Activated naive CD4-positive, alpha-beta T cell treated with anti-CD3 and anti-CD28 coated beads, Interleukin-2, amount 50 U/mL, for 72 hours (primary cell): ENCODE data around the gene TMEM182. TPM values are rescaled to one million over a fixed set of nuclear protein-coding genes. Genes with fewer than 3 reads are reported as not detected.

Experiments
- ATAC-seq, 2 donors: fragments of 150-1000 bp; cut with Tn5 transposase; 2 replicates each; pipeline ENCODE4 v1.10.0; 2021; ENCODE audit warnings: mild to moderate bottlenecking in 2 of 2, moderate library complexity in 2 of 2
- DNase-seq, 2 donors: peaks; one replicate each; pipeline ENCODE4 v3.0.0; 2021 to 2022; ENCODE audit warnings: low spot score in 2 of 2
- H3K27ac Mint-ChIP-seq, 2 donors: one replicate each; pipeline ENCODE4 v1.8.0; 2022; ENCODE audit warnings: mild to moderate bottlenecking in 2 of 2, mixed read lengths in 2 of 2
- H3K36me3 Mint-ChIP-seq, 2 donors: one replicate each; pipeline ENCODE4 v1.8.0; 2022; ENCODE audit warnings: mixed read lengths in 2 of 2
- H3K9me3 Mint-ChIP-seq, 2 donors: one replicate each; pipeline ENCODE4 v1.8.0; 2022; ENCODE audit warnings: mixed read lengths in 2 of 2
- total RNA-seq, 2 donors: library from RNA; stranded (reverse); gene quantifications; one replicate each; pipeline ENCODE4 v1.2.3, GENCODE V29; 2022

Gene TMEM182
- total RNA-seq, 2 donors from 2014 or later, result 5.8 to 7.4 TPM

- ATAC-seq, result peak; percentile 47 to 85
- Mint-ChIP-seq H3K27ac (no peak overlapping the region), H3K9me3 (no peaks in the 10 kb centered on the region), H3K36me3 (peaks cover 0 to 6% of the 10 kb centered on the region in 2 donors)
- no peak for DNase-seq
Observed at GRCh38 chr2:102809291-102810189, 47.7 kb downstream of the TMEM182 start.

GRCh38 chr2:102815285-102815684 is 53.5 kb downstream of the TMEM182 start:
- Mint-ChIP-seq H3K27ac (no peak overlapping the region), H3K36me3 (peaks cover 0 to 6% of the 10 kb centered on the region in 2 donors), H3K9me3 (no peaks in the 10 kb centered on the region)
- DNase-seq (no peak), ATAC-seq (no peak)

GRCh38 chr2:102826904-102827303 is 65.1 kb downstream of the TMEM182 start:
- DNase-seq, result no peak
- Mint-ChIP-seq H3K9me3 (no peaks in the 10 kb centered on the region), H3K36me3 (no peaks in the 10 kb centered on the region), H3K27ac (no peak overlapping the region)
- ATAC-seq, result no peak

- ATAC-seq (no peak), DNase-seq (no peak)
- Mint-ChIP-seq H3K36me3 (no peaks in the 10 kb centered on the region), H3K9me3 (no peaks in the 10 kb centered on the region), H3K27ac (no peak overlapping the region)
Observed at GRCh38 chr2:102832789-102833188, 71.0 kb downstream of the TMEM182 start.

GRCh38 chr2:102834523-102835273 is 72.9 kb downstream of the TMEM182 start:
- no peak overlapping the region for H3K27ac Mint-ChIP-seq
- DNase-seq (no peak), ATAC-seq (no peak)
- H3K36me3 Mint-ChIP-seq, result no peaks in the 10 kb centered on the region
- H3K9me3 Mint-ChIP-seq, result no peaks in the 10 kb centered on the region

- Mint-ChIP-seq H3K36me3 (no peaks in the 10 kb centered on the region), H3K27ac (no peak overlapping the region), H3K9me3 (no peaks in the 10 kb centered on the region)
- ATAC-seq (no peak), DNase-seq (no peak)
Observed at GRCh38 chr2:102837626-102838198, 75.9 kb downstream of the TMEM182 start.

GRCh38 chr2:102839668-102840388 is 78.0 kb downstream of the TMEM182 start:
- DNase-seq (peak in 1 of 2 donors; percentile 40), ATAC-seq (no peak)
- Mint-ChIP-seq H3K36me3 (no peaks in the 10 kb centered on the region), H3K9me3 (no peaks in the 10 kb centered on the region), H3K27ac (no peak overlapping the region)

- ATAC-seq, result peak in 1 of 2 donors; percentile 71
- Mint-ChIP-seq H3K9me3 (no peaks in the 10 kb centered on the region), H3K27ac (no peak overlapping the region), H3K36me3 (no peaks in the 10 kb centered on the region)
- DNase-seq, result peak in 1 of 2 donors; percentile 36
Observed at GRCh38 chr2:102841107-102841840, 79.4 kb downstream of the TMEM182 start.

GRCh38 chr2:102843764-102844443 is 82.1 kb downstream of the TMEM182 start:
- no peak overlapping the region for H3K27ac Mint-ChIP-seq
- DNase-seq, result no peak
- ATAC-seq, result no peak
- H3K36me3 Mint-ChIP-seq, result no peaks in the 10 kb centered on the region
- no peaks in the 10 kb centered on the region for H3K9me3 Mint-ChIP-seq

GRCh38 chr2:102844911-102845310 is 83.1 kb downstream of the TMEM182 start:
- Mint-ChIP-seq H3K9me3 (no peaks in the 10 kb centered on the region), H3K27ac (no peak overlapping the region), H3K36me3 (no peaks in the 10 kb centered on the region)
- no peak for DNase-seq
- ATAC-seq, result no peak

- no peak for DNase-seq
- peaks cover 5% of the 10 kb centered on the region in 2 donors for H3K36me3 Mint-ChIP-seq
- peaks cover 3 to 5% of the 10 kb centered on the region in 2 donors for H3K9me3 Mint-ChIP-seq
- H3K27ac Mint-ChIP-seq, result no peak overlapping the region
- no peak for ATAC-seq
Observed at GRCh38 chr2:102848366-102848839, 86.6 kb downstream of the TMEM182 start.

GRCh38 chr2:102850888-102851287 is 89.1 kb downstream of the TMEM182 start:
- no peak overlapping the region for H3K27ac Mint-ChIP-seq
- peaks cover 5 to 10% of the 10 kb centered on the region in 2 donors for H3K36me3 Mint-ChIP-seq
- peaks cover 3 to 14% of the 10 kb centered on the region in 2 donors for H3K9me3 Mint-ChIP-seq
- no peak for ATAC-seq
- DNase-seq, result no peak

- Mint-ChIP-seq H3K27ac (no peak overlapping the region), H3K36me3 (peaks cover 5 to 10% of the 10 kb centered on the region in 2 donors), H3K9me3 (peaks cover 3 to 14% of the 10 kb centered on the region in 2 donors)
- no peak for DNase-seq
- ATAC-seq, result no peak
Observed at GRCh38 chr2:102852867-102853266, 91.0 kb downstream of the TMEM182 start.
